HepG2 (cell line): Measurements from ENCODE around the gene SELPLG. TPM values are rescaled to one million over a fixed set of nuclear protein-coding genes. Genes with fewer than 3 reads are reported as not detected.

Experiments
- ATAC-seq: fragments of 200-7000 bp; cut with Tn5 transposase; 3 replicates; pipeline ENCODE4 v1.9.1; 2020; ENCODE audit warnings: mild to moderate bottlenecking, moderate library complexity
- BruUV-seq: library from RNA; stranded (reverse); fragments of 400-500 nt; replicated peaks from 2 replicates; lab custom pipeline; 2021; lab: Mats Ljungman, UMichigan
- CTCF ChIA-PET: fragments of 300-600 bp; formaldehyde crosslinking; extraction: SDS; loops from one replicate; lab custom pipeline; 2021; ENCODE audit warnings: low total read pairs, inconsistent platforms, low intra/inter-chr PET ratio; lab: Yijun Ruan, JAX
- POLR2A ChIA-PET: fragments of 350-600 bp; sonication (Branson Sonifier 250); formaldehyde crosslinking; loops from one replicate; lab custom pipeline; 2020; ENCODE audit warnings: antibody characterized with exemption, inconsistent platforms; lab: Yijun Ruan, JAX
- DNase-seq: peaks from one replicate; pipeline ENCODE4 v3.0.0-alpha.2; 2015; ENCODE audit warnings: low spot score
- FAIRE-seq: peaks from 3 replicates; lab custom pipeline; 2011; peaks lifted over from hg19 to GRCh38; lab: Jason Lieb, UNC
- H2AFZ ChIP-seq: one replicate; pipeline ENCODE4 v1.6.1; 2011; ENCODE audit warnings: low read length, inconsistent platforms
- H3K27ac ChIP-seq: fragments of 300-600 bp; 3 replicates; pipeline ENCODE4 v1.8.0; 2011; ENCODE audit warnings: mixed run types, mild to moderate bottlenecking, mixed read lengths, low read length, inconsistent platforms; ENCODE audit not compliant: insufficient read depth; ENCODE audit errors: extremely low read length
- H3K27me3 ChIP-seq, 2 experiments: fragments of 200-600 bp in 1 of 2; 2 replicates in 1 of 2; 3 replicates in 1 of 2; pipeline versions ENCODE4 v1.6.0 to v1.8.0; 2011; ENCODE audit warnings: low read length in 2 of 2, mild to moderate bottlenecking in 2 of 2, moderate library complexity in 2 of 2, inconsistent platforms in 1 of 2; ENCODE audit not compliant: insufficient read depth in 2 of 2, control insufficient read depth in 1 of 2
- H3K36me3 ChIP-seq, 2 experiments: fragments of 200-600 bp in 1 of 2; replicated peaks in 1 of 2; 2 replicates in 1 of 2; 3 replicates in 1 of 2; pipeline versions ENCODE4 v1.5.1 to v1.8.0; 2011; ENCODE audit warnings: low read length in 2 of 2, inconsistent platforms in 1 of 2; ENCODE audit not compliant: insufficient read depth in 2 of 2, control insufficient read depth in 1 of 2
- H3K4me1 ChIP-seq: 2 replicates; pipeline ENCODE4 v1.5.1; 2012; ENCODE audit warnings: low read length, inconsistent platforms; ENCODE audit not compliant: insufficient read depth
- H3K4me2 ChIP-seq: 2 replicates; pipeline ENCODE4 v1.6.0; 2011; ENCODE audit warnings: low read depth, low read length, inconsistent platforms
- H3K4me3 ChIP-seq, 3 experiments: fragments of 200-600 bp in 1 of 3; sonication (generic), shearing (Covaris generic) in 1 of 3; replicated peaks in 1 of 3; 2 replicates each; pipeline ENCODE4 v1.5.1; 2011 to 2016; ENCODE audit warnings: low read length in 3 of 3, inconsistent platforms in 2 of 3, low read depth in 2 of 3, mild to moderate bottlenecking in 2 of 3, control low read depth in 1 of 3, mixed read lengths in 1 of 3; ENCODE audit not compliant: insufficient read depth in 1 of 3
- H3K79me2 ChIP-seq: one replicate; pipeline ENCODE4 v1.6.1; 2011; ENCODE audit warnings: low read length, inconsistent platforms; ENCODE audit not compliant: insufficient read depth
- H3K9ac ChIP-seq: 2 replicates; pipeline ENCODE4 v1.6.0; 2011; ENCODE audit warnings: mild to moderate bottlenecking, low read depth, low read length, inconsistent platforms; ENCODE audit not compliant: insufficient read depth
- H3K9me3 ChIP-seq: 2 replicates; pipeline ENCODE4 v1.5.1; 2012; ENCODE audit warnings: mild to moderate bottlenecking, low read length
- H4K20me1 ChIP-seq: 2 replicates; pipeline ENCODE4 v1.6.0; 2011; ENCODE audit warnings: inconsistent platforms, mild to moderate bottlenecking, low read length, moderate library complexity; ENCODE audit not compliant: insufficient read depth
- ATF5 ChIP-seq: sonication (generic); formaldehyde crosslinking; IDR thresholded peaks from 2 replicates; pipeline ENCODE4 v1.4.0; 2020; ENCODE audit warnings: mild to moderate bottlenecking, low read depth, missing genetic modification reagents
- CEBPZ ChIP-seq: IDR thresholded peaks from 2 replicates; pipeline ENCODE4 v1.6.1; 2012; ENCODE audit warnings: low read length, improper control_type of control experiment
- CENPT ChIP-seq: sonication (generic); formaldehyde crosslinking; IDR thresholded peaks from 2 replicates; pipeline ENCODE4 v1.8.0; 2022; ENCODE audit warnings: low read depth, mild to moderate bottlenecking, moderate library complexity, missing genetic modification reagents
- ELF3 ChIP-seq: IDR thresholded peaks from 2 replicates; pipeline ENCODE4 v1.6.1; 2016; ENCODE audit warnings: missing genetic modification reagents, missing compliant biosample characterization
- ESRRA ChIP-seq: sonication (generic); formaldehyde crosslinking; IDR thresholded peaks from 2 replicates; pipeline ENCODE4 v1.5.1; 2020; ENCODE audit warnings: mild to moderate bottlenecking, low read depth, missing genetic modification reagents
- KLF16 ChIP-seq, 2 experiments: sonication (generic) in 1 of 2; formaldehyde crosslinking in 1 of 2; IDR thresholded peaks; 2 replicates each; pipeline versions ENCODE4 v1.6.1 to v1.8.0; 2016 to 2023; ENCODE audit warnings: missing genetic modification reagents in 2 of 2, missing compliant biosample characterization in 1 of 2
- MAFF ChIP-seq: IDR thresholded peaks from 2 replicates; pipeline ENCODE4 v1.6.1; 2011; ENCODE audit warnings: low read depth, low read length, improper control_type of control experiment
- MEIS2 ChIP-seq: sonication (generic); formaldehyde crosslinking; IDR thresholded peaks from 2 replicates; pipeline ENCODE4 v1.9.0; 2021; ENCODE audit warnings: mild to moderate bottlenecking, missing genetic modification reagents
- NKX3-1 ChIP-seq: sonication (generic); formaldehyde crosslinking; IDR thresholded peaks from 2 replicates; pipeline ENCODE4 v1.5.0; 2020; ENCODE audit warnings: missing genetic modification reagents
- SIX4 ChIP-seq: sonication (generic); formaldehyde crosslinking; IDR thresholded peaks from 2 replicates; pipeline ENCODE4 v1.4.0; 2020; ENCODE audit warnings: missing genetic modification reagents
- SKI ChIP-seq: fragments of 450-650 bp; IDR thresholded peaks from one replicate; pipeline ENCODE4 v1.6.1; 2018; ENCODE audit warnings: mild to moderate bottlenecking; ENCODE audit not compliant: partially characterized antibody
- TEAD3 ChIP-seq: optimal IDR thresholded peaks from 2 replicates; pipeline ENCODE3; 2016; ENCODE audit warnings: borderline replicate concordance
- TSC22D2 ChIP-seq: sonication (generic); formaldehyde crosslinking; IDR thresholded peaks from 2 replicates; pipeline ENCODE4 v1.5.1; 2020; ENCODE audit warnings: missing genetic modification reagents, mild to moderate bottlenecking, borderline replicate concordance
- ZFP41 ChIP-seq: sonication (generic); formaldehyde crosslinking; IDR thresholded peaks from 2 replicates; pipeline ENCODE4 v1.4.0; 2020; ENCODE audit warnings: mild to moderate bottlenecking, missing genetic modification reagents, borderline replicate concordance
- ZFYVE20 ChIP-seq: sonication (generic); formaldehyde crosslinking; IDR thresholded peaks from 2 replicates; pipeline ENCODE4 v1.8.0; 2023; ENCODE audit warnings: low read depth, mild to moderate bottlenecking, moderate library complexity, missing genetic modification reagents, borderline replicate concordance
- ZNF10 ChIP-seq: sonication (generic); formaldehyde crosslinking; IDR thresholded peaks from 2 replicates; pipeline ENCODE4 v1.4.0; 2020; ENCODE audit warnings: mild to moderate bottlenecking, low read depth, missing genetic modification reagents, borderline replicate concordance
- ZNF496 ChIP-seq: sonication (generic); formaldehyde crosslinking; IDR thresholded peaks from 2 replicates; pipeline ENCODE4 v1.8.1; 2023; ENCODE audit warnings: mild to moderate bottlenecking, moderate library complexity, missing genetic modification reagents; ENCODE audit not compliant: insufficient replicate concordance
- ZNF639 ChIP-seq: conservative IDR thresholded peaks from 2 replicates; pipeline ENCODE4 v1.6.1; 2018; ENCODE audit warnings: missing genetic modification reagents
- ZNF839 ChIP-seq: sonication (generic); formaldehyde crosslinking; IDR thresholded peaks from 2 replicates; pipeline ENCODE4 v1.4.0; 2020; ENCODE audit warnings: missing genetic modification reagents, mild to moderate bottlenecking, borderline replicate concordance
- ZSCAN30 ChIP-seq: sonication (generic); formaldehyde crosslinking; IDR thresholded peaks from 2 replicates; pipeline ENCODE4 v1.5.0; 2020; ENCODE audit warnings: mild to moderate bottlenecking, missing genetic modification reagents
- WGBS: methylation state at CpG from one replicate; pipeline ENCODE4 v1.1.6; 2017; ENCODE audit warnings: low lambda C conversion rate; 5-methylcytosine and 5-hydroxymethylcytosine counted together
- in situ Hi-C: cut with HindIII; loops from 2 replicates; pipeline ENCODE4 v1.10.0; 2017; ENCODE audit warnings: low pct_unique_long_range_greater_than_20kb; ENCODE audit not compliant: extremely low pct_ligation_motif_present
- intact Hi-C: fragments of 100-400 bp; cut with micrococcal nuclease; formaldehyde crosslinking; loops from one replicate; pipeline ENCODE4 v1.10.0; 2022; ENCODE audit not compliant: unreplicated experiment
- polyA plus RNA-seq, 8 experiments: library from polyadenylated mRNA; depleted of rRNA in 3 of 8; stranded (reverse) in 7 of 8; unstranded in 1 of 8; fragments of >200 nt; fragmentation: Illumina TruSeq in 4 of 8; extraction: Trizol in 4 of 8; gene quantifications; 2 replicates each; pipeline versions ENCODE4 v1.2.1 to v1.2.3, GENCODE V29; 2011 to 2016; ENCODE audit warnings: low read depth in 4 of 8, missing spikeins in 1 of 8, mixed read lengths in 1 of 8; ENCODE audit not compliant: insufficient read depth in 1 of 8
- total RNA-seq, 5 experiments: library from RNA; depleted of rRNA; stranded (reverse); fragments of >200 nt; fragmentation: Illumina TruSeq; extraction: Trizol; gene quantifications; 2 replicates each; pipeline ENCODE4 v1.2.3, GENCODE V29; 2016; ENCODE audit warnings: low read depth in 1 of 5

SELPLG gene
- total and polyA plus RNA-seq, 2 of the 13 experiments (the other 11 are each of a cell fraction or from before 2014, with no cell fraction given), result 0.12 TPM; not detected in 1

GRCh38 chr12:108582509-108582908, 51.2 kb downstream of the SELPLG start:
- in situ Hi-C loops, result no loop called here
- TF ChIP-seq CEBPZ (no peak), ESRRA (no peak), CENPT (CRISPR knock-in tag) (no peak), ZNF839 (CRISPR knock-in tag) (no peak), ZFP41 (CRISPR knock-in tag) (no peak), MEIS2 (CRISPR knock-in tag) (no peak), ATF5 (CRISPR knock-in tag) (no peak), TEAD3 (CRISPR knock-in tag) (no peak), ZNF10 (no peak), KLF16 (CRISPR knock-in tag; IDR thresholded peaks at IDR 0.05) (no peak), SIX4 (CRISPR knock-in tag) (no peak), NKX3-1 (CRISPR knock-in tag) (no peak), SKI (no peak), ZFYVE20 (CRISPR knock-in tag) (no peak), ZNF496 (no peak), TSC22D2 (CRISPR knock-in tag) (no peak), ELF3 (CRISPR knock-in tag) (no peak), ZSCAN30 (CRISPR knock-in tag) (no peak), ZNF639 (no peak), MAFF (no peak)
- no peak overlapping the region for H3K9ac ChIP-seq
- H3K4me2 ChIP-seq, result no peak overlapping the region
- CTCF ChIA-PET, result no interaction called here
- 22% methylated on average over 7 of the region's 9 CpGs for WGBS
- H3K4me3 ChIP-seq, result no peak overlapping the region
- intact Hi-C loops, result no loop called here
- POLR2A ChIA-PET, result no interaction called here
- peaks cover 2 to 7% of the 10 kb centered on the region in 2 experiments; a peak in 2 of 5 replicates for H3K27me3 ChIP-seq
- DNase-seq (no peak), FAIRE-seq (no peak), ATAC-seq (no peak)
- H4K20me1 ChIP-seq, result no peaks in the 10 kb centered on the region
- no peak overlapping the region for H3K27ac ChIP-seq
- H3K79me2 ChIP-seq, result no peaks in the 10 kb centered on the region
- H3K4me1 ChIP-seq, result no peaks in the 10 kb centered on the region
- H3K36me3 ChIP-seq, result no peaks in the 10 kb centered on the region
- H3K9me3 ChIP-seq, result no peaks in the 10 kb centered on the region
- H2AFZ ChIP-seq, result no peak overlapping the region
- no TSS peak for BruUV-seq
